Suprapubic skin (tissue), 4 donors: Measurements from ENCODE around the gene CDH11. TPM values are rescaled to one million over a fixed set of nuclear protein-coding genes. Genes with fewer than 3 reads are reported as not detected.

ENCODE experiments used
- DNase-seq, 2 donors: peaks; one replicate each; pipeline ENCODE4 v3.0.0-alpha.2; 2019; ENCODE audit warnings: low spot score in 2 of 2
- H3K27ac ChIP-seq: fragments of 200-600 bp; sonication (generic); one replicate; pipeline ENCODE4 v1.5.1; 2019
- H3K27me3 ChIP-seq: fragments of 200-600 bp; sonication (generic); one replicate; pipeline ENCODE4 v1.5.1; 2019
- H3K36me3 ChIP-seq: fragments of 200-600 bp; sonication (generic); one replicate; pipeline ENCODE4 v1.5.1; 2019
- H3K4me1 ChIP-seq: fragments of 200-600 bp; sonication (generic); one replicate; pipeline ENCODE4 v1.5.1; 2019
- H3K4me3 ChIP-seq: fragments of 200-600 bp; sonication (generic); one replicate; pipeline ENCODE4 v1.5.1; 2019; ENCODE audit warnings: mild to moderate bottlenecking
- H3K9me3 ChIP-seq: fragments of 200-600 bp; sonication (generic); one replicate; pipeline ENCODE4 v1.5.1; 2019
- CTCF ChIP-seq, 2 donors: fragments of 200-600 bp in 1 of 2; fragments of 450-650 bp in 1 of 2; sonication (generic) in 1 of 2; IDR thresholded peaks; one replicate each; pipeline ENCODE4 v1.5.1; 2016 to 2019; ENCODE audit warnings: antibody characterized with exemption in 2 of 2, mild to moderate bottlenecking in 1 of 2, moderate library complexity in 1 of 2
- EP300 ChIP-seq: sonication (generic); formaldehyde crosslinking; IDR thresholded peaks from one replicate; pipeline ENCODE4 v1.6.1; 2017; ENCODE audit warnings: antibody characterized with exemption
- POLR2A ChIP-seq, 2 donors: fragments of 450-650 bp; IDR thresholded peaks; one replicate each; pipeline ENCODE4 v1.6.1; 2017; ENCODE audit warnings: antibody characterized with exemption in 2 of 2, mild to moderate bottlenecking in 2 of 2, moderate library complexity in 2 of 2
- POLR2AphosphoS5 ChIP-seq, 3 donors: sonication (generic); formaldehyde crosslinking; IDR thresholded peaks; one replicate each; pipeline ENCODE4 v1.6.1; 2017; ENCODE audit warnings: antibody characterized with exemption in 3 of 3
- WGBS: methylation state at CpG from one replicate; pipeline ENCODE4 v1.1.5; 2018; 5-methylcytosine and 5-hydroxymethylcytosine counted together
- total RNA-seq, 4 donors: library from RNA; depleted of rRNA; stranded (reverse); fragments of >200 nt; gene quantifications; one replicate each; pipeline ENCODE4 v1.1.0, GENCODE V29; 2016

The CDH11 gene
- total RNA-seq, 4 donors from 2014 or later: 10.3 to 41.4 (median 25.8) TPM

- no peak overlapping the region for H3K4me3 ChIP-seq
- no peak for DNase-seq
- no peak overlapping the region for H3K27ac ChIP-seq
- H3K36me3 ChIP-seq: peaks cover 10% of the 10 kb centered on the region
- no peaks in the 10 kb centered on the region for H3K27me3 ChIP-seq
- WGBS: 65% methylated on average over 1 of the region's 1 CpG
- no peak for TF ChIP-seq POLR2A (IDR thresholded peaks at IDR 0.05)
- no peak for TF ChIP-seq POLR2AphosphoS5 (IDR thresholded peaks at IDR 0.05)
- TF ChIP-seq EP300: no peak
- TF ChIP-seq CTCF (IDR thresholded peaks at IDR 0.05): no peak
- H3K9me3 ChIP-seq: no peaks in the 10 kb centered on the region
- H3K4me1 ChIP-seq: no peaks in the 10 kb centered on the region
Measured at GRCh38 chr16:64969221-64969620, 152.6 kb downstream of the CDH11 start.

DNA sequence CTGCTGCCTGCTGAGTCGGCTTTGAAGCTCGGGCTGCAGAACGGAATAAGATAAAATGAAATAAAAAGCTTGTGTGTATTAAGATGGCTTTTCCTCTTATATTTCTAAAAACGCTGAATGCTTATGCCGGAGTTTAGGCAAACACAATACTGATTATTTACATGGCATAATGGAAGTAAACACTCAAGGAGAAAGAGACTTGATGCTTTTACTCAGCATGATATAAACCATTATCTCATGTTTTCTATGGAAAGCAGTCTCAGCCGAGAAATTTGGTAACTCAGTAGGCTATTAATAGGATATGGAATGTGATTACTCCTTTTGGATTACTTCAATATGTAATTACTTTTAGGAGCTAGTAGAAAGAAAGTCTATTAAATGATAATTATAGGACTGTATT is 153.3 kb downstream of the CDH11 start:
- TF ChIP-seq CTCF (IDR thresholded peaks at IDR 0.05) (no peak), EP300 (no peak), POLR2AphosphoS5 (IDR thresholded peaks at IDR 0.05) (no peak), POLR2A (IDR thresholded peaks at IDR 0.05) (no peak)
- no peaks in the 10 kb centered on the region for H3K27me3 ChIP-seq
- no peaks in the 10 kb centered on the region for H3K9me3 ChIP-seq
- no peak for DNase-seq
- WGBS: 71% methylated on average over 6 of the region's 6 CpGs
- peaks cover 10% of the 10 kb centered on the region for H3K36me3 ChIP-seq
- no peak overlapping the region for H3K27ac ChIP-seq
- no peak overlapping the region for H3K4me3 ChIP-seq
- no peaks in the 10 kb centered on the region for H3K4me1 ChIP-seq

- H3K36me3 ChIP-seq: no peaks in the 10 kb centered on the region
- WGBS: 82% methylated on average over 3 of the region's 3 CpGs
- no peak overlapping the region for H3K4me3 ChIP-seq
- H3K27me3 ChIP-seq: no peaks in the 10 kb centered on the region
- no peak overlapping the region for H3K27ac ChIP-seq
- no peaks in the 10 kb centered on the region for H3K4me1 ChIP-seq
- no peak for DNase-seq
- H3K9me3 ChIP-seq: no peaks in the 10 kb centered on the region
- no peak for TF ChIP-seq CTCF (IDR thresholded peaks at IDR 0.05)
- TF ChIP-seq POLR2A (IDR thresholded peaks at IDR 0.05): no peak
- TF ChIP-seq EP300: no peak
- no peak for TF ChIP-seq POLR2AphosphoS5 (IDR thresholded peaks at IDR 0.05)
Measured at GRCh38 chr16:64964126-64964540, 157.7 kb downstream of the CDH11 start.

DNA sequence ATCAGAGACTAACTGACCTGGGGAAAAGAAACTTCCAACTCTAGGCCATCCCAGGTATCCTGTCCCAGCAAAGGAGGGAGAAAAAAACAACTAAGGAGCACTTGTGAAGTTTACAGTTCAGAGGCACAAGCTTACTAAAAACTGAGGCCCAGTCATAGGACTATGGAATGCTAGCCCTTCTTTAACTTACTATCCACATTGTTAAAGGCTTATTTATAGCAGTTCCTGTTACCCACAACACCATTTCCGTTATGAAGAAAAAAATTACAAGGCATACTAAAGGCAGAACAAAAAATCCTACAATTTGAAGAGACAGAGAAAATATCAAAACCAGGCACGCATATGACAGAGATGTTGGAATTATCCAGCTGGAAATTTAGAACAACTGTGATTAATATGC is 159.1 kb downstream of the CDH11 start:
- TF ChIP-seq EP300 (no peak), CTCF (IDR thresholded peaks at IDR 0.05) (no peak), POLR2A (IDR thresholded peaks at IDR 0.05) (no peak), POLR2AphosphoS5 (IDR thresholded peaks at IDR 0.05) (no peak)

DNA sequence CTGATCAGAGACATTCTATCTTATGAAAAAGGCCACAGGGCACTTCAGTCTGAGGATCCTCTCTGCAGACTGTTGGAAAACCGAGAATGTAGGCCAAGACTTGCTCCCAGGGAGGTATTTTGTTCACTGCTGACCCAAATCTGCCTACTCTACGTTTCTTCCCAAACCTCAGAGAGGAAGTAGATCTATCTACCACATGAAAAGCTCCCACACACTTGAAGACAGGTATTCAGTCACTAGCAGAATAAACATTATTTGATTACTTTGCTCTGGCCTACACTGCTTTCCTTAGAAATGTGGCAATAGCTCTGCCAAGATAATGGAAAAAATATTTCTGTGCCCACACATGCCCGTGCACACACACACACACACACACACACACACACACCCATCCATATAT is 164.6 kb downstream of the CDH11 start:
- no peaks in the 10 kb centered on the region for H3K9me3 ChIP-seq
- H3K36me3 ChIP-seq: no peaks in the 10 kb centered on the region
- WGBS: 77% methylated on average over 3 of the region's 3 CpGs
- no peak overlapping the region for H3K4me3 ChIP-seq
- H3K4me1 ChIP-seq: no peaks in the 10 kb centered on the region
- no peaks in the 10 kb centered on the region for H3K27me3 ChIP-seq
- TF ChIP-seq POLR2A (IDR thresholded peaks at IDR 0.05): no peak
- TF ChIP-seq EP300: no peak
- TF ChIP-seq CTCF (IDR thresholded peaks at IDR 0.05): no peak
- no peak for TF ChIP-seq POLR2AphosphoS5 (IDR thresholded peaks at IDR 0.05)
- no peak for DNase-seq
- no peak overlapping the region for H3K27ac ChIP-seq

More for the DNA sequence above, 159.1 kb downstream of the CDH11 start:
- WGBS: 69% methylated on average over 2 of the region's 2 CpGs
- Histone ChIP-seq H3K4me1 (no peaks in the 10 kb centered on the region), H3K4me3 (no peak overlapping the region), H3K36me3 (no peaks in the 10 kb centered on the region), H3K27me3 (no peaks in the 10 kb centered on the region), H3K27ac (no peak overlapping the region), H3K9me3 (no peaks in the 10 kb centered on the region)
- no peak for DNase-seq
